GM23248 (cell line): ENCODE results near the gene SGMS1. TPM values are rescaled to one million over a fixed set of nuclear protein-coding genes. Genes with fewer than 3 reads are reported as not detected.
A peak's percentile ranks its signal among the peaks of the same experiment; 100 is the strongest.

ENCODE experiments used
- DNase-seq: peaks from one replicate; pipeline ENCODE4 v3.0.0-alpha.2; 2015
- H2AFZ ChIP-seq: fragments of 200-600 bp; sonication (generic); 2 replicates; pipeline ENCODE4 v1.6.1; 2016; ENCODE audit warnings: antibody characterized with exemption
- H3F3A ChIP-seq: fragments of 200-600 bp; sonication (generic); 2 replicates; pipeline ENCODE4 v1.6.1; 2016; ENCODE audit warnings: mild to moderate bottlenecking, antibody characterized with exemption, mixed run types; ENCODE audit not compliant: insufficient read depth
- H3K27ac ChIP-seq: fragments of 200-600 bp; sonication (generic); 2 replicates; pipeline ENCODE4 v1.5.1; 2016; ENCODE audit warnings: mild to moderate bottlenecking
- H3K27me3 ChIP-seq: fragments of 200-600 bp; sonication (generic); replicated peaks from 2 replicates; pipeline ENCODE4 v1.6.1; 2016; ENCODE audit warnings: mild to moderate bottlenecking; ENCODE audit not compliant: insufficient read depth
- H3K36me3 ChIP-seq: fragments of 200-600 bp; sonication (generic); 2 replicates; pipeline ENCODE4 v1.6.1; 2016; ENCODE audit warnings: low read depth, mild to moderate bottlenecking
- H3K4me1 ChIP-seq: fragments of 200-600 bp; sonication (generic); 2 replicates; pipeline ENCODE4 v1.6.1; 2016; ENCODE audit warnings: mild to moderate bottlenecking; ENCODE audit not compliant: insufficient read depth
- H3K4me2 ChIP-seq: fragments of 200-600 bp; sonication (generic); one replicate; pipeline ENCODE4 v1.6.1; 2016; ENCODE audit warnings: mild to moderate bottlenecking; ENCODE audit not compliant: unreplicated experiment
- H3K4me3 ChIP-seq: fragments of 200-600 bp; sonication (generic); 2 replicates; pipeline ENCODE4 v1.5.1; 2016; ENCODE audit warnings: mild to moderate bottlenecking
- H3K79me2 ChIP-seq: fragments of 200-600 bp; sonication (generic); 2 replicates; pipeline ENCODE4 v1.6.1; 2016; ENCODE audit warnings: mild to moderate bottlenecking; ENCODE audit not compliant: insufficient read depth
- H3K9ac ChIP-seq: fragments of 200-600 bp; sonication (generic); 2 replicates; pipeline ENCODE4 v1.6.1; 2016; ENCODE audit warnings: mild to moderate bottlenecking
- H3K9me2 ChIP-seq: fragments of 200-600 bp; sonication (generic); 2 replicates; pipeline ENCODE4 v1.6.1; 2016; ENCODE audit warnings: mixed run types, mild to moderate bottlenecking, moderate library complexity; ENCODE audit not compliant: insufficient read depth
- H3K9me3 ChIP-seq: fragments of 200-600 bp; sonication (generic); one replicate; pipeline ENCODE4 v1.6.1; 2017; ENCODE audit warnings: low read depth
- H4K20me1 ChIP-seq: fragments of 200-600 bp; sonication (generic); 2 replicates; pipeline ENCODE4 v1.6.0; 2016; ENCODE audit not compliant: insufficient read depth
- EZH2 ChIP-seq: fragments of 200-600 bp; sonication (generic); IDR thresholded peaks from 2 replicates; pipeline ENCODE4 v1.6.1; 2018; ENCODE audit warnings: antibody characterized with exemption, mild to moderate bottlenecking; ENCODE audit not compliant: insufficient read depth, poor library complexity, severe bottlenecking
- EZH2phosphoT487 ChIP-seq: fragments of 200-600 bp; sonication (generic); IDR thresholded peaks from 2 replicates; pipeline ENCODE4 v1.6.1; 2018; ENCODE audit warnings: antibody characterized with exemption, moderate library complexity, mild to moderate bottlenecking, low read depth; ENCODE audit not compliant: insufficient read depth
- WGBS, 2 experiments: methylation state at CpG; one replicate each; pipeline ENCODE4 v1.1.6; 2015 to 2017; ENCODE audit warnings: low lambda C conversion rate in 2 of 2, low coverage in 1 of 2; ENCODE audit errors: missing lambda C conversion rate in 2 of 2; 5-methylcytosine and 5-hydroxymethylcytosine counted together
- in situ Hi-C: fragments of 300-500 bp; cut with MboI; formaldehyde crosslinking; loops from 2 replicates; pipeline ENCODE4 v1.15.0; 2020
- polyA plus RNA-seq: library from polyadenylated mRNA; unstranded; fragments of >200 nt; fragmentation: Nextera tagmentation; extraction: Ambion mirVana; gene quantifications from 2 replicates; pipeline ENCODE4 v1.2.1, GENCODE V29; 2016
- total RNA-seq: library from RNA; depleted of rRNA; stranded (reverse); fragments of >200 nt; shearing (Covaris generic); gene quantifications from 2 replicates; pipeline ENCODE4 v1.2.3, GENCODE V29; 2014

SGMS1 gene
- total and polyA plus RNA-seq, 2 experiments from 2014 or later: 22.7 to 53.6 TPM

DNA sequence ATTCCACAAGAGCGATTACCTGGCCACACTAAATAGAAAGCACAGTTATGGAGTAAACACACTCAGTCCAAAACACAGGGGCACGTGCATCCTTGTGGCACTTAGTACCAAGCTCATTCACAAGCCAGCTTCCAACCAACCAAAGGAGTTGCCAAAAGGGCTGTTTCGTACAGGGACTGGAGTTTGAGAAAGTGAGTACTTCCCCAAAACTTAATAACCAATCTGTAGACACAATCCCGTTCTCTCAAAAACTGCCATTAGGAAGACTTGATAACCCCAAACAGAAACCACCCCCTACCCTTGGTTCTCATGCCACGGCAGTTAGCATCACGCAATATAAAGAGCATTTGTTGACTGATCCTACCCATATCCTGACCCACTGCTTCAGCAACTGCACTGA, 206.3 kb downstream of the SGMS1 start:
- Histone ChIP-seq H2AFZ (peak overlapping the region; percentile 71), H3K27ac (peak overlapping the region; percentile 73), H3K27me3 (no peaks in the 10 kb centered on the region), H3K36me3 (no peaks in the 10 kb centered on the region), H4K20me1 (no peaks in the 10 kb centered on the region), H3K4me1 (peaks cover 34% of the 10 kb centered on the region), H3K4me2 (peak overlapping the region; percentile 98), H3F3A (peaks cover 15% of the 10 kb centered on the region), H3K4me3 (peak overlapping the region; percentile 93), H3K9me3 (no peaks in the 10 kb centered on the region), H3K9ac (peak overlapping the region; percentile 88), H3K79me2 (peaks cover 54% of the 10 kb centered on the region), H3K9me2 (no peaks in the 10 kb centered on the region)
- WGBS, 2 experiments: 0 to 1% methylated on average over 6 of the region's 6 CpGs
- DNase-seq: peak; percentile 60
- no peak for TF ChIP-seq EZH2phosphoT487
- in situ Hi-C loops: no loop called here

GRCh38 chr10:50416881-50417280, 206.9 kb downstream of the SGMS1 start:
- H3K9ac ChIP-seq: peak overlapping the region; percentile 88

GRCh38 chr10:50416181-50416824, 207.5 kb downstream of the SGMS1 start:
- DNase-seq: peak; percentile 42
- WGBS, 2 experiments: 6 to 10% methylated on average over 2 of the region's 2 CpGs
- peaks cover 34% of the 10 kb centered on the region for H3K4me1 ChIP-seq
- H3K36me3 ChIP-seq: no peaks in the 10 kb centered on the region
- no peak overlapping the region for H2AFZ ChIP-seq
- H3K79me2 ChIP-seq: peaks cover 66% of the 10 kb centered on the region
- peaks cover 15% of the 10 kb centered on the region for H3F3A ChIP-seq
- H3K27ac ChIP-seq: no peak overlapping the region
- peak overlapping the region; percentile 93 for H3K4me3 ChIP-seq
- in situ Hi-C loops: no loop called here
- no peaks in the 10 kb centered on the region for H3K9me2 ChIP-seq
- TF ChIP-seq EZH2phosphoT487: no peak
- no peak for TF ChIP-seq EZH2
- H3K4me2 ChIP-seq: peak overlapping the region; percentile 98
- H3K27me3 ChIP-seq: no peaks in the 10 kb centered on the region
- no peaks in the 10 kb centered on the region for H3K9me3 ChIP-seq
- no peaks in the 10 kb centered on the region for H4K20me1 ChIP-seq
- H3K9ac ChIP-seq: peak overlapping the region; percentile 88

More at GRCh38 chr10:50416881-50417280, 206.9 kb downstream of the SGMS1 start:
- H3K4me1 ChIP-seq: peaks cover 34% of the 10 kb centered on the region
- no peak overlapping the region for H3K27ac ChIP-seq
- TF ChIP-seq EZH2 (no peak), EZH2phosphoT487 (no peak)
- no peaks in the 10 kb centered on the region for H4K20me1 ChIP-seq
- WGBS, 2 experiments: 6 to 9% methylated on average over 6 of the region's 6 CpGs
- no peaks in the 10 kb centered on the region for H3K27me3 ChIP-seq
- peak overlapping the region; percentile 93 for H3K4me3 ChIP-seq
- peak overlapping the region; percentile 98 for H3K4me2 ChIP-seq
- no peaks in the 10 kb centered on the region for H3K36me3 ChIP-seq
- H2AFZ ChIP-seq: no peak overlapping the region; the same call in 1 of the 2 replicates
- H3K9me2 ChIP-seq: no peaks in the 10 kb centered on the region
- DNase-seq: peak; percentile 23
- peaks cover 60% of the 10 kb centered on the region for H3K79me2 ChIP-seq
- no peaks in the 10 kb centered on the region for H3K9me3 ChIP-seq
- in situ Hi-C loops: no loop called here
- H3F3A ChIP-seq: peaks cover 15% of the 10 kb centered on the region

GRCh38 chr10:50415292-50415691, 208.5 kb downstream of the SGMS1 start:
- peaks cover 43% of the 10 kb centered on the region for H3K4me1 ChIP-seq
- in situ Hi-C loops: no loop called here

More at GRCh38 chr10:50415292-50415691, 208.5 kb downstream of the SGMS1 start:
- no peak for DNase-seq
- 86 to 93% methylated on average over 3 of the region's 3 CpGs for WGBS, 2 experiments
- H3K4me2 ChIP-seq: no peak overlapping the region
- H3K79me2 ChIP-seq: peaks cover 76% of the 10 kb centered on the region
- no peaks in the 10 kb centered on the region for H3K9me3 ChIP-seq
- H3K9me2 ChIP-seq: no peaks in the 10 kb centered on the region
- H3K9ac ChIP-seq: no peak overlapping the region
- no peak overlapping the region for H3K27ac ChIP-seq
- H4K20me1 ChIP-seq: no peaks in the 10 kb centered on the region
- no peak overlapping the region for H2AFZ ChIP-seq
- TF ChIP-seq EZH2phosphoT487 (no peak), EZH2 (no peak)
- no peak overlapping the region for H3K4me3 ChIP-seq
- no peaks in the 10 kb centered on the region for H3K36me3 ChIP-seq
- no peaks in the 10 kb centered on the region for H3K27me3 ChIP-seq
- H3F3A ChIP-seq: peaks cover 15% of the 10 kb centered on the region
